PC-3 (cell line): ENCODE measurements around the gene SIGLEC10.

Experiments used
- CTCF ChIP-seq: fragments of 300-600 bp; sonication (generic); conservative IDR thresholded peaks from 2 replicates; pipeline ENCODE4 v1.5.1; 2017; ENCODE audit warnings: antibody characterized with exemption, low read depth, mild to moderate bottlenecking, low read length
- EZH2 ChIP-seq: fragments of 300-600 bp; sonication (generic); IDR thresholded peaks from one replicate; pipeline ENCODE4 v1.6.1; 2017; ENCODE audit warnings: antibody characterized with exemption, mild to moderate bottlenecking, low read length; ENCODE audit not compliant: unreplicated experiment
- EZH2phosphoT487 ChIP-seq: fragments of 300-600 bp; sonication (generic); IDR thresholded peaks from 2 replicates; pipeline ENCODE4 v1.6.1; 2018; ENCODE audit warnings: mild to moderate bottlenecking, antibody characterized with exemption, low read length, borderline replicate concordance

GRCh38 chr19:51380379-51380778 is 37.1 kb downstream of the SIGLEC10 start:
- TF ChIP-seq CTCF (no peak), EZH2phosphoT487 (no peak), EZH2 (no peak)
